Ovary (tissue), 9 donors: ENCODE data around the gene KBTBD2. TPM values are rescaled to one million over a fixed set of nuclear protein-coding genes. Genes with fewer than 3 reads are reported as not detected.
"Not testable (repeated sequence)": the region's sequence is repeated elsewhere in the genome, so short reads cannot be mapped to it uniquely, and the experiment has no call there.

ENCODE experiments used
- DNase-seq, 5 donors: peaks; one replicate each; pipeline ENCODE4 v3.0.0-alpha.2; 2019 to 2020
- H3K27ac ChIP-seq, 2 donors: fragments of 200-600 bp; one replicate each; pipeline versions ENCODE4 v1.5.1 to v1.8.0; 2019 to 2022
- H3K27me3 ChIP-seq: fragments of 200-600 bp; one replicate; pipeline ENCODE4 v1.8.0; 2022
- H3K36me3 ChIP-seq: fragments of 200-600 bp; sonication (generic); one replicate; pipeline ENCODE4 v1.5.1; 2019
- H3K4me1 ChIP-seq: one replicate; pipeline ENCODE4 v1.8.1; 2013; ENCODE audit warnings: mild to moderate bottlenecking, moderate library complexity; ENCODE audit not compliant: insufficient read depth
- H3K4me3 ChIP-seq: fragments of 200-600 bp; sonication (generic); one replicate; pipeline ENCODE4 v1.5.1; 2017
- H3K9me3 ChIP-seq, 2 donors: fragments of 200-600 bp in 1 of 2; sonication (generic) in 1 of 2; one replicate each; pipeline versions ENCODE4 v1.5.1 to v1.8.1; 2013 to 2019; ENCODE audit warnings: mild to moderate bottlenecking in 1 of 2, moderate library complexity in 1 of 2
- EP300 ChIP-seq: sonication (generic); formaldehyde crosslinking; IDR thresholded peaks from one replicate; pipeline ENCODE4 v1.6.1; 2017; ENCODE audit warnings: antibody characterized with exemption
- POLR2A ChIP-seq: fragments of 450-650 bp; IDR thresholded peaks from one replicate; pipeline ENCODE4 v1.6.1; 2017; ENCODE audit warnings: antibody characterized with exemption, mild to moderate bottlenecking, moderate library complexity
- WGBS, 3 donors: extraction: QIAGEN DNeasy Blood & Tissue Kit in 1 of 3; methylation state at CpG; one replicate each; pipeline versions ENCODE4 v1.1.5 to v1.1.7; 2013 to 2017; 5-methylcytosine and 5-hydroxymethylcytosine counted together
- intact Hi-C, 4 donors: fragments of 100-400 bp; cut with DNase I; formaldehyde crosslinking; loops; one replicate each; pipeline versions ENCODE4 v1.11.0 to v1.15.1; 2022 to 2023
- polyA plus RNA-seq, 2 donors: library from polyadenylated mRNA; stranded (reverse); fragments of 200-250 nt in 1 of 2; fragments of 350-450 nt in 1 of 2; fragmentation: Illumina TruSeq in 1 of 2; extraction: RNeasy Lipid Tissue Mini Kit (QIAGEN cat#74804) in 1 of 2; gene quantifications; one replicate each; pipeline ENCODE4 v1.2.3, GENCODE V29; 2013 to 2014
- total RNA-seq, 7 donors: library from RNA; depleted of rRNA in 2 of 7; stranded (reverse); fragments of >200 nt in 2 of 7; fragmentation: NEBNext Ultra II Directional in 3 of 7; extraction: Animal tissue kit (Norgen Biotek cat#: 25700) in 3 of 7; gene quantifications; one replicate each; pipeline versions ENCODE4 v1.1.0 to v1.2.4, GENCODE V29; 2016 to 2023
- TF ChIP-seq, protein P1 (sequence below), 3 donors: fragments of 450-650 bp in 2 of 3; fragments of 200-600 bp in 1 of 3; IDR thresholded peaks; one replicate each; pipeline versions ENCODE4 v1.5.1 to v1.8.0; 2016 to 2022; ENCODE audit warnings: antibody characterized with exemption in 3 of 3, mild to moderate bottlenecking in 1 of 3
- donor health status: DM: no; HTN: no; CAD: no; lungs with moderate emphysema.
- donor health status: DM: no; HTN: no; CAD: no.
- donor health status: Bipolar disorder and iron deficiency.
- donor health status: DM: yes; HTN: yes; CAD: no.
- donor health status: DM: no; HTN: no; CAD: no.
- donor health status: DM: yes; HTN: yes; CAD: no.

KBTBD2 gene
- total and polyA plus RNA-seq, 9 donors, result 18.5 to 30.8 (median 23.6) TPM

DNA sequence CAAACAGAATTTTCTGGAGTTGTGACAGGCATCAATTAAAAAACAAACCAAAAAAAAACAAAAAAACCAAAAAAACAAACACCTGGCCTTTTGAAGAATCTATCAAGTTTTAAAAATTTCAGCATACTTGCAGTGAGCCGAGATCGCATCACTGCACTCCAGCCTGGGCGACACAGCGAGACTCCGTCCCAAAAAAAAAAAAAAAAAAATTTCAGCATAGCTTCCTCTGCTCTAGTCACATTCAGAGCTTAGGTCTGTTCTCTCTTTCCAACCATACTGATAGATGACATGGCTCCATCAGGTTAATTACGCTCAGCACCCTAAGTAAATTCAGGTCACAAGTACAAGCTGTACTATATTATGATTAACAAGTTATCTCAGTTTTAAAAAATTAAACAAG is 3.1 kb downstream of the KBTBD2 start:
- no peak for DNase-seq
- H3K27ac ChIP-seq, result no peak overlapping the region

DNA sequence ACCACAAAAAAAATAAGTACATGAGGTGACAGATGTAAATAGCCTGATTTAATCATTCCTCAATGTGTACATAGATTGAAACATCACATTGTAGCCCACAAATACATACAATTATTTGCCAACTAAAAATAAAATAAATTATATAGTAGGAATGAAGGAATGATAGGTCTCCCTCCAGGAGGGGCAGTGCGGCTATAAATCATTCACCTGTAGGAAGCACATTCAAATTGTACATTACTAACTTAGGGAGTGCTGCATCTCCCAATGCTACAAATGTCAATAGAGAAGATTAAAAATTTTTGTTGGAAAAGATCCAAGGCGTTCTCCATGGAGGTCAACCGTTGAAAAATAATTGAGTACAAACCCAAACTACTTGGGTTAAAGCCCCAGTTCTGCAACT is 4.2 kb downstream of the KBTBD2 start:
- WGBS, 3 donors, result 40 to 48% (median 42%) methylated on average over 3 of the region's 3 CpGs
- Histone ChIP-seq H3K27me3 (no peaks in the 10 kb centered on the region), H3K36me3 (no peaks in the 10 kb centered on the region), H3K4me1 (peaks cover 9% of the 10 kb centered on the region), H3K27ac (no peak overlapping the region), H3K9me3 (no peaks in the 10 kb centered on the region), H3K4me3 (no peak overlapping the region)
- intact Hi-C loops, result no loop called here
- DNase-seq, result no peak
- TF ChIP-seq POLR2A (no peak), EP300 (no peak)
- TF ChIP-seq, protein P1, sequence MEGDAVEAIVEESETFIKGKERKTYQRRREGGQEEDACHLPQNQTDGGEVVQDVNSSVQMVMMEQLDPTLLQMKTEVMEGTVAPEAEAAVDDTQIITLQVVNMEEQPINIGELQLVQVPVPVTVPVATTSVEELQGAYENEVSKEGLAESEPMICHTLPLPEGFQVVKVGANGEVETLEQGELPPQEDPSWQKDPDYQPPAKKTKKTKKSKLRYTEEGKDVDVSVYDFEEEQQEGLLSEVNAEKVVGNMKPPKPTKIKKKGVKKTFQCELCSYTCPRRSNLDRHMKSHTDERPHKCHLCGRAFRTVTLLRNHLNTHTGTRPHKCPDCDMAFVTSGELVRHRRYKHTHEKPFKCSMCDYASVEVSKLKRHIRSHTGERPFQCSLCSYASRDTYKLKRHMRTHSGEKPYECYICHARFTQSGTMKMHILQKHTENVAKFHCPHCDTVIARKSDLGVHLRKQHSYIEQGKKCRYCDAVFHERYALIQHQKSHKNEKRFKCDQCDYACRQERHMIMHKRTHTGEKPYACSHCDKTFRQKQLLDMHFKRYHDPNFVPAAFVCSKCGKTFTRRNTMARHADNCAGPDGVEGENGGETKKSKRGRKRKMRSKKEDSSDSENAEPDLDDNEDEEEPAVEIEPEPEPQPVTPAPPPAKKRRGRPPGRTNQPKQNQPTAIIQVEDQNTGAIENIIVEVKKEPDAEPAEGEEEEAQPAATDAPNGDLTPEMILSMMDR (IDR thresholded peaks at IDR 0.05), result no peak

More for the DNA sequence above, 3.1 kb downstream of the KBTBD2 start:
- no peak overlapping the region for H3K4me3 ChIP-seq
- no peaks in the 10 kb centered on the region for H3K9me3 ChIP-seq
- H3K4me1 ChIP-seq, result peaks cover 8% of the 10 kb centered on the region
- no peaks in the 10 kb centered on the region for H3K27me3 ChIP-seq
- TF ChIP-seq POLR2A, result no peak
- no peak for TF ChIP-seq EP300
- TF ChIP-seq, protein P1 (IDR thresholded peaks at IDR 0.05), result no peak
- WGBS, 3 donors, result 90 to 95% (median 93%) methylated on average over 6 of the region's 6 CpGs
- intact Hi-C loops, result no loop called here
- no peaks in the 10 kb centered on the region for H3K36me3 ChIP-seq

DNA sequence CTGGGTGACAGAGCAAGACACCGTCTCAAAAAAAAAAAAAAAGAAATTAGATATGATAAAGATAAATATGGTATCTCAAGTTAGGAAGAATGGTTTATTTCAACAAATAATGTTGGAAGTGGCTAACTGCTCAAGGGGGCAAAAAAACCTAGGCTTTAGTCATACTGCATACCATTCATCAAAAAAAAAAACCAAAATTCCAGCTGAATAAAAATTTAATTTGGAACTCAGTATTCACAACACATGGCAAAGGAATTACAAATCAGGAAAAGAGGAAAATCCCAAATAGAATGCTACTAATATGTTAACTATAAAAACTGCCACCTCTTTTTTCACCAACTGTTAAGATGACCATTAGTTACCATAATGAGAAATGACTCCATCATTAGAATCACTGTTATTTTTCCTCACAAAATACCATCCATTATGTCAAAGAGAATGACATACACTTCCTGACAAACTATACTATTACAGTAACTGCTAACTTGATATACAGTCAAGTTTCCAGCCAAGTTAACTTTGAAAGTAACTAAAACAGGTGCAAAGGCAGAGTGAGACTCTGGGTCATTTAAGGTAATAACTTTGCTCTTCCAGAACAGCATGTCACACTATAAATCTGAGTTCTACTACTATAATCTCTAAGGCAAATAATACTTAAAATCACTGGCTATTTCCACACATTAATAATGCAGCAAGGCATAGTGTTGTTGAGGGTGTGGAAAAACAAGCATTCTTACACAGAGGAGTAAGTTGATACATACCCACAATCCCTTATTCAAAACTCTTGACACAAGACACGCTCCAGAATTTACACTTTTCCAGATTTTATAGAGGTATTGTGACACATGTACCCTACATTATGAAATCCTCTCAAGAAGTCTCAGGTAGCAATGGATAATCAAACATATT is 10.2 kb downstream of the KBTBD2 start:
- H3K27me3 ChIP-seq, result no peaks in the 10 kb centered on the region
- no peak overlapping the region for H3K27ac ChIP-seq
- peaks cover 4% of the 10 kb centered on the region for H3K4me1 ChIP-seq
- TF ChIP-seq EP300 (no peak), POLR2A (no peak)
- TF ChIP-seq, protein P1 (IDR thresholded peaks at IDR 0.05), result no peak
- no peak for DNase-seq
- H3K4me3 ChIP-seq, result no peak overlapping the region
- intact Hi-C loops, result no loop called here
- H3K9me3 ChIP-seq, result no peaks in the 10 kb centered on the region
- no peaks in the 10 kb centered on the region for H3K36me3 ChIP-seq
- 54 to 63% (median 56%) methylated on average over 2 of the region's 2 CpGs for WGBS, 3 donors

DNA sequence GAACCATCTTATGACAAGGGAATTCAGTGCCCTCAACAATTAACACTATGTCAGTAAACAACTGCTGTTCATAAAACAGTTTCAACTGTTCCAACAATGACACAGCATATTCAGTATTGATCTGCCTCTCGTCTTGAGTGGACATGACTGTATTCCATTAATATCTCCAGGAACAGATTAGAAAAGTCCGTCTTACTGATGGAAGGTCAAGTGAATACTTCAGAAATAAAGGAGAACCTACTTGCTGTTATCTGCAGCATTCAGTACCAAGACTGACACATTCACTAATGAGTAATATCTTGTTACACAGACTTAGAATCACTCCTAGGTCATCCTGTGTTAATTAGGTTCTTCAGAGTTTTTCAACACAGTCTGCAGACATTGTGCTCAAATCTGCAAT is 12.1 kb downstream of the KBTBD2 start:
- TF ChIP-seq, protein P1 (IDR thresholded peaks at IDR 0.05), result no peak
- no peak for TF ChIP-seq POLR2A
- TF ChIP-seq EP300, result no peak
- Histone ChIP-seq H3K27ac (no peak overlapping the region), H3K4me3 (no peak overlapping the region), H3K4me1 (peaks cover 4% of the 10 kb centered on the region), H3K27me3 (no peaks in the 10 kb centered on the region), H3K36me3 (no peaks in the 10 kb centered on the region), H3K9me3 (no peaks in the 10 kb centered on the region)
- no peak for DNase-seq
- WGBS, 3 donors, result 34 to 46% (median 36%) methylated on average over 2 of the region's 2 CpGs
- intact Hi-C loops, result no loop called here

DNA sequence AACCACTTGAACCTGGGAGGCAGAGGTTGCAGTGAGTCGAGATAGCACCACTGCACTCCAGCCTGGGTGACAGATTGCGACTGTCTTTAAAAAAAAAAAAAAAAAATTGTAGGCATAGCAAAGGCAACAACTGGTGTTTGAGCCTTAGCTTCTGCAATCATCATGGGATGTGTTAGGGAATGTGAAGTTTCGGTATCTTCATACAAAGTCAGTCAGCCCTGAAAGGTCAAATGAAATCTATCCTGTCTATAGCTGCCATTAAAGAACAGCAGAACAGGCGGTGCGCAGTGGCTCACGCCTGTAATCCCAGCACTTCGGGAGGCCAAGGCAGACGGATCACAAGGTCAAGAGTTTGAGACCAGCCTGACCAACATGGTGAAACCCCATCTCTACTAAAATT is 13.5 kb downstream of the KBTBD2 start:
- H3K9me3 ChIP-seq, intact Hi-C loops, H3K4me3 ChIP-seq, H3K36me3 ChIP-seq, H3K4me1 ChIP-seq, DNase-seq, H3K27ac ChIP-seq, H3K27me3 ChIP-seq: not testable (repeated sequence)
- WGBS, 3 donors, result 83 to 97% (median 95%) methylated on average over 8 of the region's 8 CpGs
